Hindlimb muscle (tissue), 1 donor: Measurements from ENCODE around the gene TRIM5. TPM values are rescaled to one million over a fixed set of nuclear protein-coding genes. Genes with fewer than 3 reads are reported as not detected.
"Not testable (repeated sequence)": the region's sequence is repeated elsewhere in the genome, so short reads cannot be mapped to it uniquely, and the experiment has no call there.

ENCODE experiments used
- DNase-seq: peaks from one replicate; pipeline ENCODE4 v3.0.0-alpha.2; 2013
- polyA plus RNA-seq: library from polyadenylated mRNA; unstranded; fragments of 120-200 nt; gene quantifications from one replicate; pipeline ENCODE4 v1.2.1, GENCODE V29; 2013; ENCODE audit not compliant: insufficient read length

The TRIM5 gene, protein sequence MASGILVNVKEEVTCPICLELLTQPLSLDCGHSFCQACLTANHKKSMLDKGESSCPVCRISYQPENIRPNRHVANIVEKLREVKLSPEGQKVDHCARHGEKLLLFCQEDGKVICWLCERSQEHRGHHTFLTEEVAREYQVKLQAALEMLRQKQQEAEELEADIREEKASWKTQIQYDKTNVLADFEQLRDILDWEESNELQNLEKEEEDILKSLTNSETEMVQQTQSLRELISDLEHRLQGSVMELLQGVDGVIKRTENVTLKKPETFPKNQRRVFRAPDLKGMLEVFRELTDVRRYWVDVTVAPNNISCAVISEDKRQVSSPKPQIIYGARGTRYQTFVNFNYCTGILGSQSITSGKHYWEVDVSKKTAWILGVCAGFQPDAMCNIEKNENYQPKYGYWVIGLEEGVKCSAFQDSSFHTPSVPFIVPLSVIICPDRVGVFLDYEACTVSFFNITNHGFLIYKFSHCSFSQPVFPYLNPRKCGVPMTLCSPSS
- 13.9 TPM for polyA plus RNA-seq

DNA sequence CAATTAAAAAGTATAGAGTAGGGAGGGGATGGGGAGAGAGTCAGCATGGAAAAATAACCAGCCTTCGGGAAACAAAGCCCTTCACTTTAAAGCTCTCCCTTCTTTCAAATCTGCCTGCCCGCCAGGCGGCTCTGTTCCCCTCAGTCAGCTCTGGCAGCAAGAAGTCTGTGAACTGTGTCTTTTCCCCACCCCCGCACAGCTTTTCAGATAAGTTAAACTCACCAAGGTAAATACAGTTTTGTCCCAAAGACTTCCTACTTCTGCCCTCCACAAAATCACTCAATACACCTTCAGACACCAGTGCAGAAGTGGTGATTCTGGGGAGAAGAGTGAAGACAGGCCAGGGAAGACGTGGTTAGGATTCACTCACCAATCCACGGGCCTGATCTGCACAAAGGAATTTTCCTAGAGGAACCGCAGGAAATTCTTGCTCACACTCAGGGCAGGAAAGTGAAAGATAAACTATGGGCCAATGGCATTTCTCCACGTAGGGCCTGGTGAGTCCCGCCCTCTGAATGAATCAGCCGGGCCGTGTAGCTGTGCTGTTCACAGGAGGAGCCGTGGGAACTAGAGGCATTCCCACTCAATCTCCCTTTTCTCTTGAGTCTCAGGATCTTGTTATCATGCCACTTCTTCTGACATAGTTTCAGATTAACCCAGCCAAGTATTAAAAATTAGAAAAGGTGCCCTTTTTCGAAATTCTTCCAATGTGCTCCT is at the start of gene TRIM5:
Gene TRIM5, minus strand, starts transcription at position 429 of the 717 bp plus-strand sequence. CDS start 4,897 bp downstream, outside the sequence.
- DNase-seq = peak; percentile 93

DNA sequence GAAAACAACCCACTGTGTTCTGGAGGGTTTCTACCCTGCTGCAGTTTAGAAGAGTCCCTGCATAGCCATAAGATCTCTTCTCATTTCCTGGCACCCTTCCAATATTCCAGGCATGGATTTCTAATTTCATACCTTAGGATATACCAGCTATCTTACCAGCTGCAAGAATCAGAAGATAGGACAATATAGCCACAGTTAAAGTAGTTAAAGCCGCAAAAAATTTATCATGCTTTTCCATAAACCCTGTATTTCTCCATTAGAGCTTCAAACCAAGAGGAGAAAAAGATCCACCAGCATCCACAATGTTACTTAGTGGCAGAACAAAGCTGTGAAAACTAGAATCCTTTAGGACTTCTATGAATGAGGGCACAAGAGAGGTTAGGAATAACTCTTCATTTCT is 42.8 kb upstream of the TRIM5 start:
- no peak for DNase-seq

DNA sequence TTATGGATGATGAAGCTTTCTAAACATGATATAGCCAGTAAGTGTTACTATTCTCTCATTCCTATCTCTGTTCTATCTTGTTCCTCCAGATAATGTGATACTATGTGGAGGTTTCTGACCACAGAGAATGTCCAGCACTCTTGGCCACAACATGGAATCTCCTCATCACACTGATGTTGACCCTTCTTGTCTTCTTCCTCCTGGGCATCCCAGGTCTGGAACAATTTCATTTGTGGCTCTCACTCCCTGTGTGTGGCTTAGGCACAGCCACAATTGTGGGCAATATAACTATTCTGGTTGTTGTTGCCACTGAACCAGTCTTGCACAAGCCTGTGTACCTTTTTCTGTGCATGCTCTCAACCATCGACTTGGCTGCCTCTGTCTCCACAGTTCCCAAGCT is 41.5 kb upstream of the TRIM5 start:
- DNase-seq = no peak

DNA sequence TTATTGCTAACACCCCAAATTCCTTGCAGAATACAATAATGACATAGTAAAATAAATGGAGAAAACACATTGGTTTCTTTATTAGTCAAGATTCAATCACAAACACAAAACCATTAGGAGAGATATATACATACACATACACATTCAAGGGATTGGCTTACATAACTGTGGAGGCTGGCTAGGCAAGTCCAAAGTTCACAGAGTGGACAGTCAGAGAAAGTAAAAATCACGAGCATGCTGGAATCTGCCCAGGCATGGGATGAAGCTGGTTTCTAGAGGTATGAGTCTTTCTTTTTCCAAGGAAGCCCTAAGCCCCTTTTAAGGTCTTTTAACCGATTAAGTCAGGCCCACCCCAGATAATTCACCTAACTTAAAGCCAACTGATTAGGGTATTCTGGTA is 37.7 kb upstream of the TRIM5 start:
- DNase-seq = no peak

DNA sequence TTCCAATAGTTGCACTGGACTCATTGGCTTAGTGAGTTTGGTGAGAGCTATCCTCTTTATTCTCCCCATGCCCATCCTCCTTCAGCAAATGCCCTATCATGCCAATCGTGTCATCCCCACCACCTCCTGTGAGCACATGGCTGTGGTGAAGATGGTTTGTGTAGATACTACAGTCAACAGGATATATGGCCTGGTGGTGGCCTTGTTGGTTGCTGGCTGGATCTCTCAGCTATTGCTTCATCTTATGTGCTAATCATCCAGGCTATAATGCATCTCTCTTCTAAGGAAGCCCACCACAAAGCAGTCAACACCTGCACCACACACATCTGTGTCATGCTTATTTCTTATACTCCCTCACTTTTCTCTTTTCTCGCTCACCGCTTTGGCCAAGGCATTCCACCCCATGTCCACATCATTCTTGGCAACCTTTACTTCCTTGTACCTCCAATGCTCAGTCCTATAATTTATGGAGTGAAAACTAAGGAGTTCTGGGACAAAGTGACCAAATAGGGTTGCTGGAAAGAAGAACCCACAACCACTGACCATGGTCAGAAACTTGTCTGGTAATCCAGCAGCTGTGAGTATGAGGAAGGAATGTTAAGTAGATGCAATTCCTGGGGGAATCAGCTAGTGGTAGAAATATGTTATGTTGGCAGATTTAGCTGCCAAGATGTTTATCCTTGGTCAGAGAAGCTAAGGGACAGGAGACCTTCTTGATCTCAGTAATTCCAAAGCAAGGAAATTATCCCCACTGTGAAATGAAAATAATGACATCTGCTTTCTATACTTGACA is 35.0 kb upstream of the TRIM5 start:
- no peak for DNase-seq

DNA sequence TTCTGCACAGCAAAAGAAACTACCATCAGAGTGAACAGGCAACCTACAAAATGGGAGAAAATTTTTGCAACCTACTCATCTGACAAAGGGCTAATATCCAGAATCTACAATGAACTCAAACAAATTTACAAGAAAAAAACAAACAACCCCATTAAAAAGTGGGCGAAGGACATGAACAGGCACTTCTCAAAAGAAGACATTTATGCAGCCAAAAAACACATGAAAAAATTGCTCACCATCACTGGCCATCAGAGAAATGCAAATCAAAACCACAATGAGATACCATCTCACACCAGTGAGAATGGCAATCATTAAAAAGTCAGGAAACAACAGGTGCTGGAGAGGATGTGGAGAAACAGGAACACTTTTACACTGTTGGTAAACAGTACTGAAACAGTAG is 31.6 kb upstream of the TRIM5 start:
- DNase-seq = not testable (repeated sequence)

DNA sequence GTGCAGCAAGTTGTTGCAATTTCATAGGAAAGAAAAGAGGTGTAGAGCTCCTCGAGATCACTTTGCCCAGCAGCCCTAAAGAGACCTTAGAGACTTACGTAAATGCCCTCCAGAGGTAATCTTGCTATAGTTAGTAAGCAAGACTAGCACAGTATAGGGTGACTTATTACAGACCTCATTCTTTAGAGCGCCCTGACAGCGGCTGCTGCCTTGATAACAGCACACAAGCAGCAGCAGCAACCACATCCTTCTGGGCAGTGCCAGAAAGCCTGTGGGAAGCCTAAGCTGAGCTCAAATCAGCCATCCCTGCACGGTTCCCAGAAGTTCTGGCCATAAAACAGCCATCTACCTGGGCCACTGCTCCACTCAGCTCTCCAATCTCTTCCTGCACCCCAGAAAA is 28.8 kb upstream of the TRIM5 start:
- no peak for DNase-seq

DNA sequence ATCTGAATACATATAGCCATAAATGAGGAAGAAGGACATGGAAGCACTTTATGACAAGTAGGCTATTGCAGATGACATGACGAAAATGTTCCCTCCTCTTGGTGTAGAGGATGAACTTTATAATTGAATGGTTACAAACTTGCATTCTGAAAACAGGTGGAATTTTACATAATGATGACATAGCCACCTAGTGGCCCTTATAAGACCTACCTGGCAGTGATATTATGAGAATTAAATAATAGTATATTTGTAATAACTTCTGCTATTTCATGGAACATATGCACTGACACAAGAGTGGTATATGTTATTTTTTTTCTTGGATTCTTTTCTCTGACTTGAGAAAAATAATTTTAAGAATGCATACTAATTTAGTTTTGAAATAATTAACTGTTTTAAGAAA is 27.6 kb upstream of the TRIM5 start:
- DNase-seq = no peak

DNA sequence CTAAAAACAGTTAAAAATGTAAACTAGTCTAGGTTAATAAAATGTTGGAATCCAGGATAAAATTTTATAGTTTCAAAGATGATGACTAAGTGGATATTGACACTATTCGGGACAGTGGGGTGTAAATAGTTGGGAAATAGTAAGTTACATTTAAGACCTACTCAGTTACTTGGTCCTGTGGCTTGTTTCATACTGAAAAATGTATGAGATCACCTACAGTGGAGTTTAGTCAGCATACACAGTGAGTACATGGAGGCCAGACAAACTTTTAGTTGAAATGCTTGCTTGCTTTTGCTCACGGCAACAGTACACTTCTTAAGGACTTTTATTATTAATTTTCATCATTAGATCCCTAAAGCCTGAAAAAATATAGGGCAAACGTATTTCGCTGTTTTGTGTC is 20.8 kb upstream of the TRIM5 start:
- DNase-seq = no peak

DNA sequence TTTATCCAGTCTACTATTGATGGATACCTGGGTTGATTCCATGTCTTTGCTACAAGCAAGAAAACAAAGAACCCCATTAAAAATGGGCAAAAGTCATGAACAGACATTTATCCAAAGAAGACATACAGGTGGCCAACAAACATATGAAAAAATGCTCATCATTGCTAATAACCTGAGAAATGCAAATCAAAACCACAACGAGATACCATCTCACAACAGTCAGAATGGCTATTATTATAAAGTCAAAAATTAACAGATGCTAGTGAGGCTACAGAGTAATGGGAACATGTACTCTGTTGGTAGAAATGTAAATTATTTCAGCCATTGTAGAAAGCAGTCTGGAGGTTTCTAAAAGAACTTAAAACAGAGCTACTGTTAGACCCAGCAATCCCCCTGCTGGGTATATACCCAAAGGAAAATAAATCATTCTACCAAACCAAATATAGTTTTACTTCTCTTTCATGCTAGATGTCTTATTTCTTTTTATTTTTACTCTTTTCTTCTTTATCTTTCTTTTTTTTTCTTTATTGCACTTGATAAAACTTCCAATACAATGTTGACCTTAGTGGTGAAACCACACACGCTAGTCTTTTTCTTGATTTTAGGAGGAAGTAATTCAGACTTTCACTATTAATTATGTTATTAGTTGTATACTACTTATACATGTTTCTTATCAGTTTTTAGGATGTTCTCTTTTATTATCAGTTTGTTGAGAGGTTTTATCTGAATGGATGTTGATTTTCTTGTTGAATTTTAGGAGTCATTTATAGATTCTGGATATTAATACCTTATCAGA is 19.1 kb upstream of the TRIM5 start:
- no peak for DNase-seq

DNA sequence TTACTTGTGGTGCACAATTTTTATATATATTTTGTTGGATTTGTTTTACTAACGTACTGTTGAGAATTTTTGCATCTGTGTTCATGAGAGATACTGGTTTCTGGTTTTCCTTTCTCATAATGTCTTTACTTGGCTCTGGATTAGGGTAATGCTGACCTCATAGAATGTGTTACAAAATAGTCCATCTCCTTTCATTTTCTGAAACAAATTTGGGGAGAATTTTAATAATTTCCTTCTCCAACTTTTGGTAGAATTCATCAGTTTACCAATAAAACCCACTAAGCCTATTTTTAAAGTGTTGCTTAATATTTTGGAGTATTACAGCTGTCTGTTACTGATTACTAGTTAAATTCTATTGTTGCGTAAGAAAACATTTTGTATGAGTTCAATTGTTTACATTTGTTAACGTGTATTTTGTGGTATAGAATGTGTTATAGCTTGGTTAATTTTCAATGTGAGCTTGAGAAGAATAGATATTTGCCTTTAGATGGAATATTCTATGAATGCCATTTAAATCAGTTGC is 16.2 kb upstream of the TRIM5 start:
- DNase-seq = no peak

DNA sequence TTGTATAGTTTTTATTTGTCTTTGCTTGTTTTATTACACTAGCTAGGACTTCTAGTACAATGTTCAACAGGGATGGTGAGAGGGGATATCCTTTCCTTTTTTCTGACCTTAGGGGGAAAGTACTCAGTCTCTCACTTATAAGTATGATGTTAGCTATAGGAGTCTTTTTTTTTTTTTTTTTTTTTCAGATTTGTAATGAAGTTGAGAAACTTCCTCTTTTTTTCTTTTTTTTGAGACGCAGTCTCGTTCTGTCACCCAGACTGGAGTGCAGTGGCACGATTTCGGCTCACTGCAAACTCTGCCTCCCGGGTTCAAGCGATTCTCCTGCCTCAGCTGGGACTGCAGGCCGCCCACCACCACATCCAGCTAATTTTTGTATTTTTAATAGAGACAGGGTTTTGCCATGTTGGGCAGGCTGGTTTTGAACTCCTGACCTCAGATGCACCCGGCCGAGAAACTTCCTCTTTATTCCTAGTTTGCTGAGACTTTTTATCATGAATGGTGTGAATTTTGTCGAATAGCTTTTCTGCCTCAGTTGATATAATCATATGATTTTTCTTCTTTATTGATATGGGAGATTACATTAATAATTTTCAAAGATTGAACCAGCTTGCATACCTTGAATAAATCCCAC is 15.7 kb upstream of the TRIM5 start:
- DNase-seq = no peak

DNA sequence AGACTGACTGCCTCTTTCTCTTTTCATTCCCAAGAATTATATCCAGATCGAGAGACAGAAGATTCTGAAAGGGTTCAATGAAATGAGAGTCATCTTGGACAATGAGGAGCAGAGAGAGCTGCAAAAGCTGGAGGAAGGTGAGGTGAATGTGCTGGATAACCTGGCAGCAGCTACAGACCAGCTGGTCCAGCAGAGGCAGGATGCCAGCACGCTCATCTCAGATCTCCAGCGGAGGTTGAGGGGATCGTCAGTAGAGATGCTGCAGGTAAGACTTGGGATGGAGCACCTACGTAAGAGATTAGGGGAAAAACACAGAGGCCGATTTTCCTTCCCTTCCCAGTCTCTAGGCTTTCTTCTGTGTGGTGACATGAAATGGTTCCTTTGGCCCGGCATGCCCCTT is 13.4 kb upstream of the TRIM5 start:
- no peak for DNase-seq

DNA sequence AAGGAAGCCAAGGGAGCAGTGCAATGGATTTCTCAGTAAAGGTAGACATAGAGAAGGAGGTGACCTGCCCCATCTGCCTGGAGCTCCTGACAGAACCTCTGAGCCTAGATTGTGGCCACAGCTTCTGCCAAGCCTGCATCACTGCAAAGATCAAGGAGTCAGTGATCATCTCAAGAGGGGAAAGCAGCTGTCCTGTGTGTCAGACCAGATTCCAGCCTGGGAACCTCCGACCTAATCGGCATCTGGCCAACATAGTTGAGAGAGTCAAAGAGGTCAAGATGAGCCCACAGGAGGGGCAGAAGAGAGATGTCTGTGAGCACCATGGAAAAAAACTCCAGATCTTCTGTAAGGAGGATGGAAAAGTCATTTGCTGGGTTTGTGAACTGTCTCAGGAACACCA is 11.3 kb upstream of the TRIM5 start:
- DNase-seq = no peak

DNA sequence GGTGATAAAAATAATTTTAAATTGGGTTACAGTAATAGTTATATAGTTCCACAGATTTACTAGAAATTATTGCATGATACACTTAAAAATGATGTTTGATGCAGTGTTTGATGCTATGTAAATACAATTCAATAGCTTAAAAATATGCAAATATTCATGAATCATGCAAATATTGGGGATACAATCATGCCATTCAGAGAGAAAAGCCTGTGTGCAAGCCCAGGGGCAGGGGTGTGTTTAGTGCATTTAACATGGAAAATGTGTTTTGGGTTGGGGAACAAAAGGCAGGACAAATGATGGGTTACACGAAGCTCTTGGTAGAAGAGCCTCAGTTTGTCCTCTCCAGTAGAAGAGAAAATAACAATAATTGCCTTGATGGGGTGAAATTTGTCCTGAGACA is 10.7 kb upstream of the TRIM5 start:
- DNase-seq = no peak

DNA sequence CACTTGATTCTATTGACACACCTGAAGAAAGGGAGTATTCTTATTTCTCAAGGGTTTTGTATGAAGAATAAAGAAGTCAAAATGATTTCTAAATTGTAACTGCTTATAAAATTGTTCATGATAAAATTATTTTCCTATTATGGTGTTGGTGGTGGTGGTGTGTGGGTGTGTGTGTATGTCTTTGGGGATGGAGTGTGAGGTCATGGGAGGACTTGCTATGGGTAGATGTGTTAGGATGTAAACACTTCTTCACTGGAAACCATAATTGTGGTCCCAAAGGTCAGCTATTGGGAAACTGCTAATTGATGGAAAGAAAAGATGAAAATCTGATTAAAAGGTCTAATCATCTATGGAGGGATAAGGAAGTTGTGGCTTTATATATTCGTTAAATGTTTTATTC is 9.8 kb upstream of the TRIM5 start:
- no peak for DNase-seq

DNA sequence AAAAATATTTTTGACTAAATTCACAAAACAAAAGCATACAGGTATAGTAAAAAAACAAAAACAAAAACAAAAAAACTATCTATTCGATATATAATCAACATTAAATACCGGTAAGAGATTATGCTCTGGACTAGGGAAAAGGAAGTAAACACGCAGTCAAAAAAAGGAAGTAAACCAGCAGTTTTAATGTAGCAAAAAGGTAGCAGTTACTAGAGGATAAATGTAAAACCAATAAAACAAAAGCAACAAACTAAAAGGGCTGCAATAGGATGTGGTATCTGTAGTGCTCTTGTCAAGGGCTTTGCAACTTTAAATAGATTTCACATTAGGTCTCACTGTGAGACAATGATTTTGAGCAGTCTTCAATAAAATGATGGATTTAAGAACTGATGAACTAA is 7.1 kb upstream of the TRIM5 start:
- DNase-seq = no peak

DNA sequence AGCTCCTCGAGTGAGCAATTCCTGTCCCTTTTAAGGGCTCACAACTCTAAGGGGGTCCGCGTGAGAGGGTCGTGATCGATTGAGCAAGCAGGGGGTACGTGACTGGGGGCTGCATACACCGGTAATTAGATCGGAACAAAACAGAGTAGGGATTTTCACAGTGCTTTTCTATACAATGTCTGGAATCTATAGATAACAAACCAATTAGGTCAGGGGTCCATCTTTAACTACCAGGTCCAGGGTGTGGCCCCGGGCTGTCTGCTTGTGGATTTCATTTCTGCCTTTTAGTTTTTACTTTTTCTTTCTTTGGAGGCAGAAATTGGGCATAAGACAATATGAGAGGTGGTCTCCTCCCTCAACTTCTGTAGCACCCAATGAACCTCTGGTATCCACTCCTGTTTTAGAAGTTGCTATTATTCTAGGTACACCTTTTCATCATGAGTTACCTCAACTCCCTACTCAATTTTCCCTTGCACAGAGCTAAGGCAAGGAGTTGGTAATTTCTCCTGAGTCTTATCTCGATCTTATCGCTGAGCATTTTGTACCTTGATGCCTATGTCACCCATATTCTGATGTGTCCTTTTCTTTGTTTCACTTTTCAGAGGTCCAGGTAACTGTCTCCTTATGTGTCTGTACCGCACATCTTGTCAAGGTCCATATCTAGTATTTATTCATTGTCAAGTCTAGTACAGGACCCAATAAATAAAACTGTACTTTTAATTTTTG is 6.5 kb upstream of the TRIM5 start:
- not testable (repeated sequence) for DNase-seq

DNA sequence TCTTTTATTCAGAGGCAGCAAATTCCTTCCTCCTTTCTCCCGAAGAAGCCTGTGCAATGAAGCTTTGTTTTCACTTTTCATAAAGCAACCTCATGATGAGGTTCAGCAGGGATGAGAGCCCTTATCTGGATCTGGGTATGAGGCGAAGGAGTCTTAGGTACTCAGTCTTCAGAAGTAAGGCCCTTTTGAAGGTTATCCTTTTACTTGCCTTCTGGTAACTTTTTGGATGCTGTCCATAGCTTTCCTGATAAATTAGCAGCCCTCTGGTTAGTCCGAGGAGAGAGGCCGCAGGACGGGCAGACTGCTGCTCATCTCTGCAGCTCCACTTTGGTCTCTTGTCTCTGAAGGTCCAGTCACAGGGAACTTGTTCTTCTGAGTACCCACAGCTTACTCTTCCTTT is 5.9 kb upstream of the TRIM5 start:
- DNase-seq = no peak

DNA sequence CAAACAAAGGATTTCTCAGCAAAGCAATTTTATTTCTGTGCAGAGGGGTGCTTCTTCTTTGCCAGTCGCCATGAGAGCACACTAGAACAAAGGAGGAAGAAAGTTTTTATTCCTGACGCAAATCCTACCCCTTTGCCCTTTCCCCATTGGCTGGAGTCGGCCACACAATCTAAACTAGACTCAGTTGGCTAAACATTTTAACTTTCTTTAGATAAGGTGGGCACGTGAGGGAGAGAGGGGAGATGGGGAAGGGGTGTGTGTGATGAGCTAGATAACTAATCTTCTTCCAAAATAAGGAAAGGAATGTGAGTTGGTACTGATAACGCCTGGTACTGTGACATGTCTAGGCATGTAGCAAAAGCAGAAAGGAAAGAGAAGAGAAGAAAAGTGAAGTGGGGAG is 5.3 kb upstream of the TRIM5 start:
- peak; percentile 8 for DNase-seq

DNA sequence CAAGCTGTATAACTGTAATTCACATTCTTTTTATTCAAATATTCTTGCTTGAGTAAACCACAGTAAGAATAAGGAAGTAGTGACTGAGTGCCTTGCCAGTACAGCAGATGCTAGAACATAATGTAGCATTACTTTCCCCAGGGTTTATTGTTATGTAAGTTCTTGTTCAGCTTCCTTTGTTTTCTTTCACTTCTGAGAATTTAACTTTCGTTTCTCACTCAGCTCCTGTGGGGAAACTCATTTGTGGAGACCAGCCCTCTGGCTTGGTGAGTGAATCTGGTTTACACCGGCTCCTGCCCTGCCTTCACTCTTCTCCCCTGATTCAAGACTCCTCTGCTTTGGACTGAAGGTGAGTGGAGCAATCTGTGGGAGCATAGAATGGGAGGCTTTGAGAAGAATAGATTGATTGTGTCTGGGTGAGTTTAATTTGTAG is 4.7 kb upstream of the TRIM5 start, which contains the start of gene TRIM22:
Gene TRIM22, plus strand, starts transcription at position 240 of the 433 bp plus-strand sequence. CDS start 6,443 bp downstream, outside the sequence.
- peak; percentile 63 for DNase-seq
